ELF-1 (cell line): ENCODE data around the gene PRKAG2.

ENCODE experiments used
- DNase-seq: peaks from one replicate; pipeline ENCODE4 v3.0.0-alpha.2; 2016; ENCODE audit warnings: low read depth, low spot score

The PRKAG2 gene

DNA sequence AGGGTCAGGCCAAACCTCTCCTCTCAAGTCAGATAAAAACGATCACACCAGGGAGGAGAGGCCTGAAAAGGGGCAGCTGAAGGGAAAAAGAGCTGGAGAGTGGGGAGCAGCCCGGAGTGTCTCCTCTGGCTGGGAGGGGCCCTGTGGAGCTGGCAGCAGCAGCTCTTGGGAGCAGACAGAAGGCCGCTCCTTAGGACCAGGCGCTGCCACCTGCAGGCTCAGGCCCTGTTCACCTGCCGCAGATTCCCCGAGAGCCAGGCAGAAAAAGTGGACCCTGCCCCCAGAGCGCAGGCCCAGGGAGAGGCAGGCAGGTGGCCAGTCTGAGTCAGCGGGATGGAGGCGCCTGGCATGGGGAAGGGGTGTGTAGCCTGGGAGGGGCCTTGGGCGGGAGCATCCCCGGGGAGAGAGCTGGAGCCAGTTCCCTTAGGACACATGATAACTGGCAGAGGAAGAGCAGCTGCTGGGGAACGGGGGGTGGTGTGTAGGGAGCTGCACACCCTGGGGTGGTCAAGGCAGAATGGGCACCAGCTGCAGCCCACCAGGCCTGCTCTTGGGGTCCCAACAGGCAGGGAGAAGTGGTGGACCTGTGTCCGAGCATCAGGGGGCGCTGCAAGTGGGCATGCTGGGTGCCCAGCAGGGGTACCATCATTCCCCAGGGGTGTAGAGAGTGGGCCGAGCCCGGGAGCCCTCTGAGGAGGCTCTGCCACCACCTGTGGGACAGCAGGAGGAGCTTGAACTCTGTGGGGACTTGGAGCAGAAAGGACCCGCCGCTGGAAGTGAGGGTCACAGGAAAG, 180.0 kb downstream of the PRKAG2 start:
- DNase-seq: peak; percentile 44

DNA sequence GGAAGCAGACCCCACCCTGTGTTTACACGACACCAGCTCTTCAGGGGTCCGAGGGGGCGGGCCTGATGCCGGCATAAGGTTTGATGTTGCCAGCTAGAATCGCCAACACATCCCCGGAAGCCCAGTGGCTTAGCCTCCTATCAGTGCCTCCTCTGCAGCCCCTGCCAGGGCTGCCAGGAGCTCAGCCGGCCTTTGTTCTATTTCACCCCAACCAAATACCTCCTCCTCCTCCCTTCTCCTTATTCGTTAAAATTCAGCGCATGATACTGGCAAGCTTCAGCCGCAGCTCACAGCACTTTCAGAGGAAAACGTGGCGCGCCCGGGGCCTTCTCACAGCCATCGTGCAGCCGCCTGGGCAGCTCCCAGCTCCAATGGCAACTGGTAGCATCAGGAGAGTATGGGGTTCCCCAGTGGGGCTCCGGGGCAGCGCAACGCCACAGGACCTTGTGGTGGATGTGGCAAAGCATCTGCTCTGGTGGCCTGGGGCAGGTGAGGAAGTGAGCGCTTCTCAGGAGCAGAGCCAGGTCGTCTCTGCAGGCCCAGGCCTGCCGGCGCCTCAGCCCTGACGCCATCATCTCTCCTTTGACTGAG, 180.9 kb downstream of the PRKAG2 start:
- DNase-seq: peak; percentile 33

DNA sequence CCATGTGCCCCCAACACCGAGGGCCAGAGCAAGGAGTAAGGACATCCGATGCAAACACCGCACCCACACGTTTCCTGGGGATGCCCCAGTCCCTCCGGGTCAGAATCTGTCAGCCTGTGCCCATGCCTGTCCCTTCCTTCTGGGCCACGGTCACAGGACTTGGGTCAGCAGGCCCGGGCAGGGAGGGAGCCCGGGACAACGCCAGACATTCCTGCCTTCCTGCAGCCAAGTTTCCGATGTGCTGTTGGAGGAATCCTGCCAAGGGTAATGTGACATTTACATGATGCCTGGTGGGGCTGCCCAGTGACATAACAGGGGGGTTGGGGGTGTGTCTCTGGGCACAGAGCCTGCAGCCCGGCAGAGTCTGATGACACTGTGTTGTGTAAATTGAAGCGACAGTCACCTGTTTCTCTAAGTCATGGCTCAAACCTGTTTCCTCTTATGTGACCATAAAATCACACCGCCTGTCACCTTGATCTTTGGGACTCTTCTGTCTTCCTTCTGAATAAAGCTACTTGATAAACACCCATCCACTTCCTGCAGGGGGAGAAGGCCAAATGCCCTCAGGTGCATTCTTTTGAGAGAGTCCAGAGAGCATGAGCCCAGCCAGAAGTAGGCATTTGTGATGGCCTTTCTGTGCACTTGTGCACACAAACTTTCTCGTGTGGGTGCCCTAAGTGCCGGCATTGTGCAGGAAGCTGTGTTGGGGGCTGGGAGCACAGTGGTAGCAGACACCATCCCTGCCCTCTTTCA, 181.9 kb downstream of the PRKAG2 start:
- peak; percentile 78 for DNase-seq

DNA sequence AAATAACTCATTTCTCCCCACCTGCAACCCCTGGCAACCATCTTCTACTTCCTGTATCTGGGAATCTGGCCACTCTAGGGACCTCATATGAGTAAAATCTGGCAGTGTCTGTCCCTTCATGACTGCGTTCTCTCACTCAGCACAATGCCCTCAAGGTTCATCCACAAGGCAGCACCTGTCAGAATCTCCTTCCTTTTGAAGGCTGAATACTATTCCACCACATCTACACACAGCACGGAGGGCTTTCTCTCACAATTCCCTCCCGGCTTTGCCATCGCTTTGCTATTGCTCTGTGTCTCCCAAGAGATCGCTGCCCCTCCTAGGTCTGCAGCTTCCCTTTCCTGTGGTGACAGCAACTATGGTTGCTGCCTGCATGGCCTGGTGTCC, 182.5 kb downstream of the PRKAG2 start:
- no peak for DNase-seq

DNA sequence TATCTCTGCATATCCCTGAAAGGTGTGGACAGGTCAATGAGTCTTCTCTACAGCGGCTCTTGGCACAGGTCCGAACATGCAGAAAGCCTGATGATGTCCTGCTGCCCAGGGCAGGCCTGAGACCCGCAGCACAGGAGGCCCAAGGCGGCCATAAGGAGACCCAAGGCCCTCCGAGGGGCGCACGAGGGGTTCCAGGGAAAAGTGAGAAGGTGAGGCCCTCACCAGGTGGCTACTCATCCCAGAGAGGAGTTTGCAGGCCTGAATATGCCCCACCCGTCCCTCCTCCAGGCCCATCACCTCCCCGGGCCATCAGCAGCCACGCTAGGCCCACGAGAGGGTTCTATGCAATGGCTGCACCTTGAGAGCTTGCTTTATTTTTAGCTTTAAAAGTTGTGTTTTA, 183.8 kb downstream of the PRKAG2 start:
- no peak for DNase-seq

DNA sequence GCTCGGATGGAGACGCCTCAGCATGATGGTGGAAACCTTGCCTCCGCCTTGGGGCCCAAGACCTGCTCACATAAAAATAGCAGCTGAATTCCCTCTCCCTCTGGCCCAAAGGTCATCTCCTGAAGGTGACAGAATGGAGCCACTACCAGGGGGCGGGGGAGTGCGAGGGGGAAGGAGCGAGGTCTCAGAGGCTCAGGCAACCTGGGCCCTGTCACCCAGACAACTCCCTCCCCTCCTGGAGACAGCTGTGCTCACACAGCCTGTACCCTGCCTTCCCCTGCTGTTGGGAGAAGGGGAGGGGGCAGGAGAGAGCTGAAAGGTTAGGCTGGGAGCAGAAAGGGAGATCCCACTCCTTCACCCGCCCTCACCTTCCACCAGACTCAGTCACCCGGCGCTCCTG, 184.2 kb downstream of the PRKAG2 start:
- no peak for DNase-seq

DNA sequence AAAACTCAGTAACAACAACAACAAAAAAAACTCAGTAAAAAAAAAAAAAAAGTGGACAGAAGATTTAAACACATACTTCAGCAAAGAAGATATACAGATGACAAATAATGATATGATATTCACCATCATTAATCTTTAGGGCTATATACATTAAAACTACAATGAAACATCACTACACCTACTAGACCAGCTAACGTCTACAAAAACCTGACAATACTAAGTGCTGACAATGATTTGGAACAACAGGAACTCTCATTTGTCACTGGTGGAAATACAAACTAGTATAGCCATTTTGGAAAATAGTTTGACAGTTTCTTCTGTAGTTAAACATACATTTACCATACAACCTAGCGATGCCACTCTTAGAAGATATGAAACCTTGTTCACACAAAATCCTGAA, 185.5 kb downstream of the PRKAG2 start:
- no peak for DNase-seq

DNA sequence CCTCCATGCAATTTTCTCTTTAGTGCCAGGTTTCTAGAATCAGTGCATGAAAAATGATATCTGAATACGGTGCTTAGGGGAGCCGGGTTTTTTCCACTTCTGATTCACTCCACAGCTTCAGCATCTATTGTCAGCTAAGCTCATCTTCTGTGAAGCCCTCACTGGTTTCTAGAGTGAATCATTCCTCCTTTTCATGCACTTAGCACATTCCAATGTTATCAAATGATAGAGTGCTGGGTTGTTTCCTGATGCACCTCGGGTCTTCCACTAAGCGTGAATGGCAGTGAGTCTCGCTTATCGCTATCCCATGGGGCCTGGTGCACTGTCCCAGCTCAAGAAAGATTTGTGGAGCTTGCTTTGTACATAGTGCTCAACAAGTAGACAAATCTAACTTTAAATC, 186.3 kb downstream of the PRKAG2 start:
- DNase-seq: peak; percentile 33

DNA sequence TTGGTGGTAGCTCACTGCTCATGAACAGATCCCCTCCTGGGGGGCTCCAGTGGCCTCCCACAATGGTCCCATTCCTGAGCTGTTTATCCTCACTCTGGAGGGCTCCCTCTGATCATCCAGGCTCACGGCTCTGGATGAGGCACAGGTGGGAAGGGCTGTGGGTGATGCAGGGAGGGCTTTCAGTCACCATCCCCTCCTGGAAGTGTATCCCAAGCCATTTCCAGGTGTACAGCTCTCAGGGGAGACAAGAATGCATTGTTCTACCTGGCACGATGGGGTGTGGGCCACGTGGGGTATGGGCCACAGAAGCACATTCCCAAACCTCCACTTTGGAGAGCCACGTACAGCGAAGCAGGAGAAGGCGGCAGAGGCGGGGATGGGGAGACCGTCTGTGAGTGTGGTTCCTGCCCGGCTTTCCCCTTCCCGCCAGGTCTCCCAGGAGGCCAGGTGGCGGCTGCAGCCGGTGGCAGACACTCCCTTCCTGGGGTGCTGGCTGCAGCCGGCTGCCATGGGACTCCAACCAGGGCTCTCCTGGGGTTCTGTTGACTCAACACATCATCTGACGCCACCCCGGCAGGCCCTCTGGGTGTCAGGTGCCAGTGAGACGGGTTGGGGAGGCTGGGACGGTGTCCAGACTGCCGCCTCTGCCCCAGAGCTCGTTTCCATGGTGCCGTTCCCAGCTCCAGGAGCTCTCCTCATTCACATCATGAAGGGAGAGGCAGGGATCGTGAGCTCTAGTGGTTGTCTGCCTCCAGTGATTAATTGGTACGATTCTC, 187.5 kb downstream of the PRKAG2 start:
- no peak for DNase-seq

DNA sequence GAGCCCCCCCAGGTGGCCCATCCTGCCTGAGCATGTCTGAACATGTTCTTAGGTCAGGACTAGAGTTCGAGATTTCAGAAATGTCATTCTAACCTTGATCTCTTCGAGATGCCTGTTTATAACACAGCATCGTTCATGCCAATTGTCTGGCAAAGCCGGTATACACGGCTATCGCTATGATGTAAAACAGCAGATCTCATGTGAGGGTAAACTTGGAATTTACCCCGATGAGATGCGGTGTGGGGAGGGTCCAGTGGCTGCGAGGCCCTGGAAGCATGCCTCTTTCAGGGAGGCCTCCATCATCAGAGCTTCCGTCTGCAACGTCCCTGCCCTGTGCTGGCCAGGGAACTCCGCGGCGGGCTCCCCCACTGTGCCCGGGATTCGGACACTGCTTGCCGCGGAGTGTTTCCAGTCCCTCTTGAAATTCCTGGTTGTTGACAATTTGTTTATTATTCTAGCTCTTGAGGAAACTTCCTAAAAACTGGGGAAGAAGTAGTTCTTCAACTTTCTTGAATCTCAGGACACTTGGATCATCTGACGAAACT, 188.6 kb downstream of the PRKAG2 start:
- DNase-seq: no peak

DNA sequence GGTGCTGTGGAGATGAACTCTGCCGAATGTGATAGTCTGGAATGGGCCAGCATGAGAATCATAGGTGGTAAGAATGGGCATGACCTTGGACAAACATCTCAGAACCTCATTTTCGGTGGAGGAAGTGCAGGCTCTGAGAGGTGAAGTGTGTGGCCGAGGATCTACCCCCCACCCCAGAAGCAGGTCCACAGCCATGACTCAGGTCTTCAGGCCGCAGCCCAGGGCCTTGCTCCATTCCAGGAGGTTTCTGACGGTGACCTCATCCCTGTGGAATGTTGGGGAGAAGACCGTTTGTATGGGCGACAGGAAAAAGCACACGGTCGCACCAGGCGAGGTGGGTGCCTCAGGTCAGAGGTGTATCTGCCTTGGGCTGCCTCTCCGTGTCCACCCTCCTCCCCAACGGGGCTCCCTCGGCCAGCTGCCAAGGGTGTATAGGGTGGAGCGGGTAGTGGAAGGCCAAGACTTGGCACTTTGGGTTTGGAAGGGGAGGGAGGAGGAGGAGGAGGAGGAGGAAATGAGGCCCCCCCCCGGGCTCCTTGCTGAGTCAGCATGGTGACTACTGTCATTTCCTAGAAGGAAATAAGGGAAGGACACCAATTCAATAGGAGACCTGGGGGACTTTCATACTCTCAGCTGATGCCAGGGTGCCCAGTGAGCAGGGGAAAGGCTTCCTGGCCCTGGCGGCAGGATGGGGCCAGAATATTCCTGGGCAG, 189.2 kb downstream of the PRKAG2 start:
- DNase-seq: peak; percentile 94

DNA sequence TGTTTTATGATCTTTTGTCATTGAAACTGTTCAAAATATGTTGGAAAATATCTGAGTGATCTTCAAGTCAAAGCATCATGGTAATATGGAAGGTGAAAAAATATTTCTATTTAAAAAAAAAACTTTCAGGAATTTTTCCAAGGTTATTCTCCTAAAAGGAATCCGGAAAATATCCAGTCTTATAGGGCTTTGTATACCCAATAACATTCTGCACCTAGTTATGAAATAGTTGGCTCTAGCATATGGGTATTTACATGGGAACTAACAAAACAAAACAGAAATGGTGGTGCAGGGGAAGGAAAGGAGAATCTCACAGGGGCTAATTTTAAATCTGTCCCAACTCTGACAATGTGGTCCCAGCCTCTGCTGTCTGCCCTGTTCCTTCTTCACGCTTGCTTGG, 190.1 kb downstream of the PRKAG2 start:
- DNase-seq: no peak

DNA sequence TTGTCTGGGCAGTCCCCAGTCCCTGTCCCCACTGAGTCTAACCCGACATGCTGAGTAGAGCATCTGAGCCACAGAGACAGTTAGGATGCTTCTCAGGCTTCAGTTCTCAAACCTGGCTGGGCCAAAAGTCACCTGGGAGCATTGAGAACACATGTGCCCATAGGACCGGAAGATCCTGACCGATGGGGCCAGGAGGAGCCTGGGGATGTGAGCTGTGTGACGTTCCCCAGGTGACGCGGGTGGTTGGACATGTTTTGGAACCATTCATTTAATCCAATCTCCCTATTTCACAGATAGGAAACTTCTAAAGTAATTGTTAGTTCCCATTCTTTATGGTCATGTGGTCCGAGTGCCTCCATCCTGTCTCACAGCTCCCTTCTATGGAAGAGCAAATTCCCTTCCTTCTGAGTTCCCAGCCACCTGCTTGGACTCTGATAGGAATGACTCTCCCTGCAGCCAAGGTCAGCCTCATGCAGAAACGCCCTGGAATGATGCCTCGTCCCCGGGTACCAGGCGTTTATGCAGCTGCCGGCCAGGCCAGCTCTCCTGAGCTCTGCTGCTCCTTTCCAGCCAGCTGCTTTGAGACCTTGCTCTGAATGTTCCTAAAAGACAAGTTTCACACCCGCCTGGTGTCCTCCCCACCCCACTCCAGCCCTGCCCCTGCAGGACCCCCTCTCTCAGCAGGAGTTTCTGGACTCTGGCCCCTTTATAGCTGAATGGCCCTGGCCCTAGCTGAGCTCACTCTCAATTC, 190.7 kb downstream of the PRKAG2 start:
- no peak for DNase-seq

DNA sequence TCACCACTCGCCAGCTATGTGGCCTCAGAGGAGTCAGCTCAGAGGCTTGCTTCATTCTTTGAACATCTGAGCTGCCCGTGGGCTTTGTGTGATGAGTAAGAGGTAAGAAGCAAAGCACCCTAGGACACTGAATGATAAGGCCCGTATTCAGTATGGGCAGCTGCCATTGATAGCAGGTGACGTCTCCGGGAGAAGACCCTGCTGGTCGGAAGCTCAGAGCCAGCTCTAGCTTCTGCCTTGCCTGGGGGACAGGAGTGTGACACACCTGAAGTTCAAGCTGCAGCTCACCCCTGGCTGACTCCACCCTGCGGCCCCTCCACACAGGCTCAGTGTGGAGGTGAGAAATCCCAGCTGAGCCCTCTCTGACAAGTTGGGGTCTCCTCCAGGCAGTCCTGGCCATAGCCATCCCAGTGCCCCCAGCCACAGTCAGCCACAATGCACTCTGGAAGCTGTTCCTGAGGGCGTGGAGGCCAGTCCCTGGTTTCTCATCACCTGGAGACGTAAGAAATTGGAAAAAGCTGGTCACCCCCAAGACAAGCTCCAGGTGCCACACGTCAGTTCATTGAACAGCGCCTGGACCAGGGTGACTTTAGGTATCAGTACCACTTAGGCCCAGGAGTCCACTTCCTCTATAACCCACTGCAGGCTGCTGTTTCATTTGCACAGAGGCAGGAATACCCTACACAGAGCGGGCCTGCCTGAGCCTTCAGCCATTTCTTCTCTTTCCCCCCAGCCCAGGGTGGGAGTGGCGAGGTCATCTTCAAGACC, 192.3 kb downstream of the PRKAG2 start:
- no peak for DNase-seq

DNA sequence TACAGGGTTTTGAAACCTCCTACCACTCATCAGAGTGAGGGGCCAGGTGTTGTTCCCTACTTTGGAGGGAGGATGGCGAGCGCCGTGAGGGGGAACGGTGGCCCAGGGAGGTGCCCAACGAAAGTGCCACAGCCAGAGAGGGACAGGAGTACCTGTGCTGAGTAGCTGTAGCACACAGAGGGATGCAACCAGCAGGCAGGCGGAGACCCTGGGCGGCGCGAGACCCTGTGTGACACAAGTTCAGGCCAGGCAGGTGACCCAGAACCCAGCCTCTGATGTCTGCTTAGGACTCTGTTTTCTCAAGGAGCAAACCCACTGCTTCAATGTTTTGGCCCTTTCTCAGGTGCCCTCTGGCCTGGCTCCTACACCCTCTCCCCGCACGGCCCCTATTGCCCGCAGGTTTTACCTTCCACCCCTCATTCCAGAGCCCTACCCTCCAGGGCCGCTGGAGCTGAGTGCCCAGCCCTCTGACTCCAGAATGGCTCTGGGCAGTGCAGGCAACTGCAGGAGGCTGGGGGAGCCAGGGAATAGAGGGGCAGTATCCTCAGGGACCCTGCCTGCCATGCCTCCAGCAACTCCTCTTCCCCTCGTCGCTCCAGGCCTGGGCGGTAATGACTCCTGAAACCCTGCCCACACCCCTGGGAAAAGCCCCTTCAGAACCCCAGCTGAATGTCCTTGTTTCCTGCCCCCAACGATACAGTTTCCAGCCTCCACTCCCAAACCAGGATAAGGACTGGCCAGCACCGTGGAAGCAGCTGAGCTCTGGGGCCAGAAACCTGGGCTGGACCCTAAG, 193.1 kb downstream of the PRKAG2 start:
- DNase-seq: no peak

DNA sequence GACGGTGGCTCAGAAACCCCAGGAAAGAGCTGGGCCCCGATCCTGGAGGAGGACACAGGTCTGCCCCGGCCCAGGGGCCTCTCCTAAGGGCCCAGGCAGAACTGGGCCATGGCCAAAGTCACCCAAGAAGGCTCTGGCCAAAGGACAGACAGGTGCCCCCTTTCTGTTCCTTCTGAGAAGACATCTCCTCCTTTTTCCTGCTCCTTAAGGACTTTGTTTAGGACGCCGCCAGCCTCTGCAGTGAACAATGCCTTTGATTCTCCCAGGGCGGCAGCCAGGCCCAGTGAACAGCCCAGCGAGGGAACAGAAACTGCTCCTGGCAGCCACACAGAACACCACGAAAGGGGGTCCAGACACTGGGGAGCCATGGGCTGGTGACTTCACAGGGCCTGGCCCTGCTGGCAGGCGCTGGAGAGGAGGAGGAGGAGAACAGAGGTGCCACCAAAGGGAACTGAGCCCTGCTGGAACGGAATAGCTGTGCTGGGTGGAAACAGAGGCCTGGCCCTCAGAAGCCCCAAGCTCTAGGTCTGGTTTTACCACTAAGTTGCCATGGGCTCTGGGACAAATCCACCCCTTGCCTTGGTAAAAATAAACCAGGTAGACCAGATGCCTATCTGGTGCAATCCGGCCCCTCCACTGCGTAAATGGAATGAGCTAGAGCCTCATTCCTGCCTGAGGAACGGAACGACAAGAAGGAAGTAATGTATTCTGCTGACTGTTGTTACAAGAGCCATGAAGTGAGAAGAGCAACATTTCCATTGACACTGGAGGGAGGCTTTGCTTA, 193.9 kb downstream of the PRKAG2 start:
- DNase-seq: no peak

DNA sequence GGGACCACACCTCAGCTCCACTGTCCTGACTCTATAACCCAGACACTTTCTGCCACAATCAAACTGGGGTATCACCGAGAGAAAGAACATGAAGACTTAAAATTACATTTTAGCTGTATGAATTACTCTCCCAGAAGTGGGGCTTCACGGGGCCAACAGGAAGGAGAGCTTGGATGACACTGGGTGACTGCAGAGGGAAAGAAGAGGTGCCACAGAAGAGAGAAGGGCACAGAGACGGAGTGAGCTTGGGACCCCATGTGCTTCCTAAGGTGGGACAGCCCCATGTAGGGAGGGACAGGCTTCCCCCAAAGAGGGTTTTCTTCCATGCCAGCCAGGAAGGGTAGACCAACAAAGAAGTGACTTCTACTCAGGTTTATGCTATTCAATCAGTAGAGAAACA, 195.2 kb downstream of the PRKAG2 start:
- no peak for DNase-seq

DNA sequence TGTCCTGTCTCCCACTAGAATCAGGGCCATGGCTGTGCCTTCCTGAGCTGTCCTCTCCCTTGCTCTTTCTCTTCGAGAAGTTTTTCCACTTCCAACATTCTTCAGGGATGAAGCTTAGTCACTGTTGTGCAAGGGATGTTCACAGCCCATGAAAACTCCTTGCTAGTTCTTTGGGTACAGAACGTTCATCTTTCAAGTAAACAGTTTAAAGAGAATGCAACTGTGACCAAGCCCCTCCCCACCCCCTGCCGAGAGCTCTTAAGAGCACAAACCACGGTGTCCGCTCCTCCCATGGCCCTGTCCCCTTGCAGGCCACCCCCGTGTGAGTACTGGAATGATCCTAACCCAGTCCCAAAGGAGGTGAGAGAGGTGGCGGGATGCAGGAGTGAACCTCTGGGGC, 196.1 kb downstream of the PRKAG2 start:
- no peak for DNase-seq
